ENCODE data around the gene TNFRSF21.
"Not testable (repeated sequence)": the region's sequence is repeated elsewhere in the genome, so short reads cannot be mapped to it uniquely, and the experiment has no call there.

DNA sequence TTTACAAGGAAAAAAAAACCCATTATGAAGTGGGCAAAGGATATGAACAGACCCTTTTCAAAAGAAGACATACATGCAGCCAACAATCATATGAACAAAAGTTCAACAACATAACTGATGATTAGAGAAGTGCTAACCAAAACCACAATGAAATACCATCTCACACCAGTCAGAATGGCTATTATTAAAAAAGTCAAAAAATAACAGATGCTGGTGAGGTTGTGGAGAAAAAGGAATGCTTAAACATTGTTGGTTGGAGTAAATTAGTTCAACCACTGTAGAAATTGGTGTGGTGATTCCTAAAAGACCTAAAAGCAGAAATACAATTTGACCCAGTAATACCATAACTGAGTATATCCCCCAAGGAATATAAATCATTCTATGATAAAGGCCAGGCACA lies 86.5 kb downstream of the TNFRSF21 start:
- TF ChIP-seq, protein P1, sequence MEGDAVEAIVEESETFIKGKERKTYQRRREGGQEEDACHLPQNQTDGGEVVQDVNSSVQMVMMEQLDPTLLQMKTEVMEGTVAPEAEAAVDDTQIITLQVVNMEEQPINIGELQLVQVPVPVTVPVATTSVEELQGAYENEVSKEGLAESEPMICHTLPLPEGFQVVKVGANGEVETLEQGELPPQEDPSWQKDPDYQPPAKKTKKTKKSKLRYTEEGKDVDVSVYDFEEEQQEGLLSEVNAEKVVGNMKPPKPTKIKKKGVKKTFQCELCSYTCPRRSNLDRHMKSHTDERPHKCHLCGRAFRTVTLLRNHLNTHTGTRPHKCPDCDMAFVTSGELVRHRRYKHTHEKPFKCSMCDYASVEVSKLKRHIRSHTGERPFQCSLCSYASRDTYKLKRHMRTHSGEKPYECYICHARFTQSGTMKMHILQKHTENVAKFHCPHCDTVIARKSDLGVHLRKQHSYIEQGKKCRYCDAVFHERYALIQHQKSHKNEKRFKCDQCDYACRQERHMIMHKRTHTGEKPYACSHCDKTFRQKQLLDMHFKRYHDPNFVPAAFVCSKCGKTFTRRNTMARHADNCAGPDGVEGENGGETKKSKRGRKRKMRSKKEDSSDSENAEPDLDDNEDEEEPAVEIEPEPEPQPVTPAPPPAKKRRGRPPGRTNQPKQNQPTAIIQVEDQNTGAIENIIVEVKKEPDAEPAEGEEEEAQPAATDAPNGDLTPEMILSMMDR (conservative IDR thresholded peaks at IDR 0.05; ENCODE audit: low read depth, low read length), result not testable (repeated sequence)
- TF ChIP-seq EZH2 (IDR thresholded peaks at IDR 0.05; ENCODE audit: low read length, unreplicated experiment), result not testable (repeated sequence)
